ENCODE results near the gene CENPP. TPM values are rescaled to one million over a fixed set of nuclear protein-coding genes. Genes with fewer than 3 reads are reported as not detected.

CENPP gene
- total RNA-seq, 1 donor = 2.2 TPM

GRCh38 chr9:92479346-92479745 is 153.6 kb downstream of the CENPP start:
- H3K4me3 ChIP-seq (ENCODE audit: low read depth, low read length) = no peak overlapping the region
- no peak for DNase-seq (ENCODE audit: low read depth)
- no peak for TF ChIP-seq CTCF (IDR thresholded peaks at IDR 0.05; ENCODE audit: insufficient read depth, low read depth, low read length)

- no peak overlapping the region for H3K4me3 ChIP-seq (ENCODE audit: low read depth, low read length)
- peak; percentile 68 for DNase-seq (ENCODE audit: low read depth)
- TF ChIP-seq CTCF (IDR thresholded peaks at IDR 0.05; ENCODE audit: insufficient read depth, low read depth, low read length) = no peak
These were observed 154.6 kb downstream of the CENPP start for GRCh38 chr9:92480291-92480771.

- H3K4me3 ChIP-seq (ENCODE audit: low read depth, low read length) = no peak overlapping the region
- no peak for DNase-seq (ENCODE audit: low read depth)
- no peak for TF ChIP-seq CTCF (IDR thresholded peaks at IDR 0.05; ENCODE audit: insufficient read depth, low read depth, low read length)
These were observed 155.4 kb downstream of the CENPP start for GRCh38 chr9:92480986-92481633.

- peak; percentile 70 for DNase-seq (ENCODE audit: low read depth)
- TF ChIP-seq CTCF (IDR thresholded peaks at IDR 0.05; ENCODE audit: insufficient read depth, low read depth, low read length) = no peak
- no peak within 1 kb of the TSS for H3K4me3 ChIP-seq (ENCODE audit: low read depth, low read length)
These were observed 156.6 kb downstream of the CENPP start, which contains the start of gene ASPN for GRCh38 chr9:92482329-92482728. Gene ASPN, minus strand, starts transcription at chr9:92482506.

- H3K4me3 ChIP-seq (ENCODE audit: low read depth, low read length) = no peak overlapping the region
- no peak for DNase-seq (ENCODE audit: low read depth)
- TF ChIP-seq CTCF (IDR thresholded peaks at IDR 0.05; ENCODE audit: insufficient read depth, low read depth, low read length) = no peak
These were observed 157.1 kb downstream of the CENPP start for GRCh38 chr9:92482805-92483204.

GRCh38 chr9:92483627-92484545 is 158.1 kb downstream of the CENPP start:
- peak; percentile 61 for DNase-seq (ENCODE audit: low read depth)
- no peak for TF ChIP-seq CTCF (IDR thresholded peaks at IDR 0.05; ENCODE audit: insufficient read depth, low read depth, low read length)
- no peak overlapping the region for H3K4me3 ChIP-seq (ENCODE audit: low read depth, low read length)

Data from fibroblast of villous mesenchyme (primary cell).